GM12892 (cell line): Measurements from ENCODE around the gene PLA2G2D.

Source experiments
- POLR2A ChIP-seq: IDR thresholded peaks from 2 replicates; pipeline ENCODE4 v1.6.1; 2011; ENCODE audit warnings: low read depth, low read length, control low read depth
- POLR2AphosphoS5 ChIP-seq: IDR thresholded peaks from 2 replicates; pipeline ENCODE4 v1.6.1; 2011; ENCODE audit warnings: low read depth, low read length, control low read depth
- TAF1 ChIP-seq: IDR thresholded peaks from 2 replicates; pipeline ENCODE4 v1.6.1; 2011; ENCODE audit warnings: low read depth, mild to moderate bottlenecking, control low read depth, low read length, borderline replicate concordance

DNA sequence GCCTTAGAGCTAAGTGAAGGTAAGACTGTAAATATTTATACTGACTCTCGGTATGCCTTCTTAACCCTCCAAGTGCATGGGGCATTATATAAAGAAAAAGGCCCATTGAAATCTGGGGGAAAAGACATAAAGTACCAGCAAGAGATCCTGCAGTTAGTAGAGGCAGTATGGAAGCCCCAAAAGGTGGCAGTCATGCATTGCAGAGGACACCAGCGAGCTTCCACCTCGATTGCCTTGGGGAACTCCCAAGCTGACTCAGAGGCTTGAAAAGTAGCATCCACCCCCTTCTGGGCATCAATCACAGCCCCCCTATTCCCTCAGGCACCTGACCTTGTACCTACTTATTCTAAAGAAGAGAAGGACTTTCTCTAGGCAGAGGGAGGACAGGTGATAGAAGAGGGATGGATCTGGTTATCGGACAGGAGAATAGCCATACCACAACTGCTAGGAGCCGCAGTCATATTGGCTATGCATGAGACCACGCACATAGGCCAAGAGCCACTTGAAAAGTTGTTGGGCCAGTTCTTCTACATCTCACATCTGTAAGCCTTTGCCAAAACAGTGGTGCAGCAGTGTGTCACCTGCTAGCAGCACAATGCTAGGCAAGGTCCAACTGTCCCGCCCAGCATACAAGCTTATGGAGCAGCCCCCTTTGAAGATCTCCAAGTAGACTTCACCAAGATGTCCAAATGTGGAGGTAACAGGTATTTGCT, 39.2 kb upstream of the PLA2G2D start:
- TF ChIP-seq POLR2A (no peak), POLR2AphosphoS5 (no peak), TAF1 (no peak)
